ES-I3 (cell line): ENCODE results near the gene NTNG1.

Experiments
- H3K36me3 ChIP-seq: 2 replicates; pipeline ENCODE4 v1.6.1; 2013; ENCODE audit warnings: mild to moderate bottlenecking, low read length, control low read depth, moderate library complexity; ENCODE audit not compliant: insufficient read depth
- H3K4me1 ChIP-seq: 2 replicates; pipeline ENCODE4 v1.6.1; 2013; ENCODE audit warnings: mild to moderate bottlenecking, control low read depth, low read length; ENCODE audit not compliant: insufficient read depth
- H3K9ac ChIP-seq: 2 replicates; pipeline ENCODE4 v1.6.1; 2013; ENCODE audit warnings: low read depth, mild to moderate bottlenecking, low read length, moderate library complexity
- H3K9me3 ChIP-seq: 2 replicates; pipeline ENCODE4 v1.6.1; 2013; ENCODE audit warnings: mild to moderate bottlenecking, low read length, moderate library complexity; ENCODE audit not compliant: control insufficient read depth, insufficient read depth

The NTNG1 gene

GRCh38 chr1:107450899-107451664 is 310.2 kb downstream of the NTNG1 start:
- no peaks in the 10 kb centered on the region for H3K36me3 ChIP-seq
- no peak overlapping the region; the same call in 1 of the 2 replicates for H3K9ac ChIP-seq
- no peaks in the 10 kb centered on the region for H3K9me3 ChIP-seq
- H3K4me1 ChIP-seq: no peaks in the 10 kb centered on the region

GRCh38 chr1:107451715-107452114 is 310.9 kb downstream of the NTNG1 start:
- Histone ChIP-seq H3K9ac (no peak overlapping the region), H3K36me3 (no peaks in the 10 kb centered on the region), H3K9me3 (no peaks in the 10 kb centered on the region), H3K4me1 (no peaks in the 10 kb centered on the region)

- Histone ChIP-seq H3K4me1 (no peaks in the 10 kb centered on the region), H3K9me3 (no peaks in the 10 kb centered on the region), H3K9ac (no peak overlapping the region)
Measured at GRCh38 chr1:107454791-107455190, 314.0 kb downstream of the NTNG1 start.

GRCh38 chr1:107457989-107458388 is 317.1 kb downstream of the NTNG1 start:
- Histone ChIP-seq H3K9ac (no peak overlapping the region), H3K9me3 (no peaks in the 10 kb centered on the region), H3K36me3 (no peaks in the 10 kb centered on the region), H3K4me1 (no peaks in the 10 kb centered on the region)

More at GRCh38 chr1:107454791-107455190, 314.0 kb downstream of the NTNG1 start:
- no peaks in the 10 kb centered on the region for H3K36me3 ChIP-seq

GRCh38 chr1:107459204-107459904 is 318.5 kb downstream of the NTNG1 start:
- H3K9me3 ChIP-seq: no peaks in the 10 kb centered on the region
- no peaks in the 10 kb centered on the region for H3K4me1 ChIP-seq
- no peak overlapping the region for H3K9ac ChIP-seq
- no peaks in the 10 kb centered on the region for H3K36me3 ChIP-seq

DNA sequence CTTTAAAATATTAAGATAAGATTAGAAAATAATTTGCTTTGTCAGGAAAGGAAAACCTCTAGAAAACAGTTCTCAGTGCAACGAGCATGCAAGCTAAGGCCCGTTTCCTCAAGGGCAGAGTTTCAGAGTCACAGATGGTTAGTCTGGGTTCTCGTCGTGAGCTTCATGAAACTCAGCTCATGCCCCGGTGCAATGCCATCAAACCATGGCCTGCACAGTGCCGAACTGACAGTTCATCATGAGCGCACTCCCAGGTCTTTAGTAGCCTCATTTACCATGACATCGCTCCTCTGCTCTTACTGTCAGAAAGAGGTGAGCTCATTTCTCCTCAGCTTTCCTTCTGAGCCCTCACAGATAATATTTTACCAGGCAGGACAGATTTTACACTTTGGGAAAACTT is 319.2 kb downstream of the NTNG1 start:
- H3K9ac ChIP-seq: no peak overlapping the region
- no peaks in the 10 kb centered on the region for H3K4me1 ChIP-seq
- no peaks in the 10 kb centered on the region for H3K9me3 ChIP-seq
- H3K36me3 ChIP-seq: no peaks in the 10 kb centered on the region

DNA sequence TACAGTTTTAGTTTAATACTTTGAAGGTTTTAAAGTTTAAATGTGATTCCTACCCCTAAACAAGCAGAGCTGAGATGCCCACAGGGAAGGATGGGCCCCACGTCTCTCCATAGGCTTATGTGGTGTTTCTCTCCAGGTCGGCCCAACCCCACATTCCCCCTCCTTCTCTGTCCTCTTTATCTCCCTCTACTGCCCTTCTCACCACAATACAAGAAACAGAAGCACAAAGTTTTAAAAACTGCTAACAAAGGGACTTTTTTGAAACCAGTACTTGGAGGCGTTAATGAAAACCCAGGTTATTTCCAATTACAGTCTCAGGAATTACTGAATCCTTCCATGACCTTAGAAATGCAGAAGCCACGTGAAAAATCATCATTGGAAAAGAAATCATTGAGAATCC is 324.0 kb downstream of the NTNG1 start:
- Histone ChIP-seq H3K36me3 (no peaks in the 10 kb centered on the region), H3K9ac (no peak overlapping the region), H3K4me1 (no peaks in the 10 kb centered on the region), H3K9me3 (no peaks in the 10 kb centered on the region)

GRCh38 chr1:107467286-107467685 is 326.4 kb downstream of the NTNG1 start:
- Histone ChIP-seq H3K9me3 (no peaks in the 10 kb centered on the region), H3K36me3 (no peaks in the 10 kb centered on the region)

GRCh38 chr1:107467811-107468210 is 327.0 kb downstream of the NTNG1 start:
- no peaks in the 10 kb centered on the region for H3K36me3 ChIP-seq
- no peaks in the 10 kb centered on the region for H3K4me1 ChIP-seq
- no peak overlapping the region for H3K9ac ChIP-seq
- H3K9me3 ChIP-seq: no peaks in the 10 kb centered on the region

More at GRCh38 chr1:107467286-107467685, 326.4 kb downstream of the NTNG1 start:
- Histone ChIP-seq H3K4me1 (no peaks in the 10 kb centered on the region), H3K9ac (no peak overlapping the region)

GRCh38 chr1:107473065-107473464 is 332.2 kb downstream of the NTNG1 start:
- Histone ChIP-seq H3K9me3 (no peaks in the 10 kb centered on the region), H3K4me1 (no peaks in the 10 kb centered on the region), H3K36me3 (no peaks in the 10 kb centered on the region), H3K9ac (no peak overlapping the region)

- Histone ChIP-seq H3K9ac (no peak overlapping the region), H3K36me3 (no peaks in the 10 kb centered on the region), H3K4me1 (no peaks in the 10 kb centered on the region), H3K9me3 (no peaks in the 10 kb centered on the region)
Measured at GRCh38 chr1:107474877-107475612, 334.2 kb downstream of the NTNG1 start.

GRCh38 chr1:107477233-107477632 is 336.4 kb downstream of the NTNG1 start:
- H3K36me3 ChIP-seq: no peaks in the 10 kb centered on the region
- no peak overlapping the region for H3K9ac ChIP-seq
- H3K4me1 ChIP-seq: no peaks in the 10 kb centered on the region
- H3K9me3 ChIP-seq: no peaks in the 10 kb centered on the region

DNA sequence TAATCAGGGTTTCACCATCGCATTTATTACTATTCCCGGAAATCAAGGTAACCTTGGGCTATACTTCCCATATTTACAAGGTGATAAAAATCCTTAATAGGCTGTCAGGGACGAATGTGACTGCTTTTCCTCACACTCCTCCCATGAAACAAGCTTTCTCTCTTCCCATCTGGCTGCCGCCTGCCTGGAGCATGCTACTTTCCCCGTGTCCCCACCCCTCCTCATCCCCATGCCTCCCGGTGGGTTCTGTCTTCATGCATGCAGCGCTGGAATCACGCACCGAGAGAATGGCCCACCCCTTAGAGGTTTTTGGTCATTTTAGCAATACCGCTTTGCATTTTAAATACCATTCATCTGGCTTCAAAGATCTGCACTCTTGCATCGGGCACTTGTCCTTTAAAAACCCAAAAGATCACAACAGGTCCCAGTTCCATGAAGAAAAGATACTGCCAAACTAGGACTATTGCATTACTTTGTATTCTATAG is 339.1 kb downstream of the NTNG1 start:
- H3K36me3 ChIP-seq: no peaks in the 10 kb centered on the region

DNA sequence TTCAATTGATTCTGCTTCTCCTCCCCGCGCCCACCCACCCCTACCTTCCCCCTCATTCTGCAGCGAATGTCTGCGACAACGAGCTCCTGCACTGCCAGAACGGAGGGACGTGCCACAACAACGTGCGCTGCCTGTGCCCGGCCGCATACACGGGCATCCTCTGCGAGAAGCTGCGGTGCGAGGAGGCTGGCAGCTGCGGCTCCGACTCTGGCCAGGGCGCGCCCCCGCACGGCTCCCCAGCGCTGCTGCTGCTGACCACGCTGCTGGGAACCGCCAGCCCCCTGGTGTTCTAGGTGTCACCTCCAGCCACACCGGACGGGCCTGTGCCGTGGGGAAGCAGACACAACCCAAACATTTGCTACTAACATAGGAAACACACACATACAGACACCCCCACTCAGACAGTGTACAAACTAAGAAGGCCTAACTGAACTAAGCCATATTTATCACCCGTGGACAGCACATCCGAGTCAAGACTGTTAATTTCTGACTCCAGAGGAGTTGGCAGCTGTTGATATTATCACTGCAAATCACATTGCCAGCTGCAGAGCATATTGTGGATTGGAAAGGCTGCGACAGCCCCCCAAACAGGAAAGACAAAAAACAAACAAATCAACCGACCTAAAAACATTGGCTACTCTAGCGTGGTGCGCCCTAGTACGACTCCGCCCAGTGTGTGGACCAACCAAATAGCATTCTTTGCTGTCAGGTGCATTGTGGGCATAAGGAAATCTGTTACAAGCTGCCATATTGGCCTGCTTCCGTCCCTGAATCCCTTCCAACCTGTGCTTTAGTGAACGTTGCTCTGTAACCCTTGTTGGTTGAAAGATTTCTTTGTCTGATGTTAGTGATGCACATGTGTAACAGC is 339.9 kb downstream of the NTNG1 start:
- no peaks in the 10 kb centered on the region for H3K4me1 ChIP-seq
- no peaks in the 10 kb centered on the region for H3K36me3 ChIP-seq
- H3K9ac ChIP-seq: no peak overlapping the region
- H3K9me3 ChIP-seq: no peaks in the 10 kb centered on the region

More for the DNA sequence above, 339.1 kb downstream of the NTNG1 start:
- Histone ChIP-seq H3K4me1 (no peaks in the 10 kb centered on the region), H3K9ac (no peak overlapping the region), H3K9me3 (no peaks in the 10 kb centered on the region)
